C1 segment of cervical spinal cord (tissue), 14 donors: ENCODE data around the gene S1PR1.
"Not testable (repeated sequence)": the region's sequence is repeated elsewhere in the genome, so short reads cannot be mapped to it uniquely, and the experiment has no call there.

Experiments
- DNase-seq, 14 donors: peaks; one replicate each; lab custom pipeline; 2025; lab: John Stamatoyannopoulos, UW

The S1PR1 gene

DNA sequence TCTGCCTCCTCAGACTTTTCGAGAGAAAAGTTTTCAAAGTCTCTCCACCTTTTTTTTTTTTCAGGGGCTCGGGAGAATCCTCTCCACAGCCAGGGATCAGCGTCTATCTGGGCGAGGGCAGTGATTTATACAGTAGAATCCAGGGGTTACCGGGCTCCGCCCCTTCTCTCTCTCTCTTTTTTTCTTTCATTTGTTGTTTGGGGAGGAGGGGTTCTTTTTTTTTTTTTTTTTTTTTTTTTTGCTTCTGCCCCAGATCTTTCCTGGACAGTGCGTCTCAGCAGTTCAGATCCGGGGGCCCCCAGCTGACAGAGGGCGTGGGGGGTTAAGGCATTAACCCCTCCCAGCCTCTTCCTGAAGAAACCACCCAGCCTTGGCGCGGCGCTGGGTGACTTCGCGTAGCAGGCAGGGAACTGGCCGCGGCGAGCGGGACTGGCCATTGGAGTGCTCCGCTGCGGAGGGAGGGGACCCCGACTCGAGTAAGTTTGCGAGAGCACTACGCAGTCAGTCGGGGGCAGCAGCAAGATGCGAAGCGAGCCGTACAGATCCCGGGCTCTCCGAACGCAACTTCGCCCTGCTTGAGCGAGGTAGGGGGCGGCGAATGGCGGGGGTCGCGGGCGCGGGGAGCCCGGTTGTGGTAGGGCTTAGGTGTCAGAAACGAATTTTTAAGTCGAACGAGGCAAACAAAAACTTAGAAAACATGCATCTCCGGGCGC is at the start of gene S1PR1:
TSS of gene S1PR1 (plus strand) at position 504 of the 713 bp plus-strand sequence. CDS start 1,966 bp downstream, outside the sequence.
- peak in 9 of 14 donors; percentile 15 to 54 (median 37) for DNase-seq

DNA sequence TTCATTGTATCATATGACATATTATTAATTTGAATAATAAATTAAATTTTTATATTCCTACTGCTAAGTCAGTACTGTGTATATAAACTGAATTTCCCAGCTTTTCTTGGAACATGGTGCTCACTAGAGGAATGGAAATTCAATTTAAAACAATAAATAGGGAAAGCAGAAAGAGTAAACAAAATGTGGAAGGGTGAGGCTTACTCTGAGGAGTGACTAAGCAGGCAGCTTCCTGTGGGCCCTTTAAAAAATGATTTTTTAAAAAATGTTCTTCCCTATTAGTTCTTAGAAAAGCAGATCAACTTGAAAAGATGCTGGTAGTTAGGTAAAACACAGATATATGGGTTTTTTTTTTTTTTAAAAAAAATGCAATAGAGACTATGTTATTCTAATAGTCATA is 49.5 kb upstream of the S1PR1 start:
- DNase-seq, result no peak

DNA sequence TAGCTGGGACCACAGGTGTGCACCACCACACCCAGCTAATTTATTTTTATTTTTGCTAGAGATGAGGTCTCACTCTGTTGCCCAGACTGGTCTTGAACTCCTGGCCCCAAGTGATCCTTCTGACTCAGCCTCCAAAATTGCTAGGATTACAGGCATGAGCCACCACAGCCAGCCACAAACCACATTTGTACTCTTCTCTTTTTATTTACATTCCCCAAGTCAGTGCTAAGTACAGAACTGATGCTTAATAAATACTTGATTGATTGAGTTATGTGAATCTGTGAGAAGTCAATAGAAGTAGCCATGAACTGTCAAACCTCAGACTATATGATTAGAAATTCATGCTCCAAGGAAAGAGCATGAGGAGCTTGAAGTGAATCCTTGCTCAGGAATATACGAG is 48.5 kb upstream of the S1PR1 start:
- DNase-seq, result no peak

DNA sequence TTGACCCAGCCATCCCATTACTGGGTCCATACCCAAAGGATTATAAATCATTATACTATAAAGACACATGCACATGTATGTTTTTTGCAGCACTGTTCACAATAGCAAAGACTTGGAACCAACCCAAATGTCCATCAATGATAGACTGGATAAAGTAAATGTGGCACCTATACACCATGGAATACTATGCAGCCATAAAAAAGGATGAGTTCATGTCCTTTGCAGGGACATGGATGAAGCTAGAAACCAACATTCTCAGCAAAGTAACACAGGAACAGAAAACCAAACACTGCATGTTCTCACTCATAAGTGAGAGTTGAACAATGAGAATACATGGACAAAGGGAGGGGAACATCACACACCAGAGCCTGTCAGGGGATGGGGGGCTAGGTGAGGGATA is 47.9 kb upstream of the S1PR1 start:
- DNase-seq, result not testable (repeated sequence)

DNA sequence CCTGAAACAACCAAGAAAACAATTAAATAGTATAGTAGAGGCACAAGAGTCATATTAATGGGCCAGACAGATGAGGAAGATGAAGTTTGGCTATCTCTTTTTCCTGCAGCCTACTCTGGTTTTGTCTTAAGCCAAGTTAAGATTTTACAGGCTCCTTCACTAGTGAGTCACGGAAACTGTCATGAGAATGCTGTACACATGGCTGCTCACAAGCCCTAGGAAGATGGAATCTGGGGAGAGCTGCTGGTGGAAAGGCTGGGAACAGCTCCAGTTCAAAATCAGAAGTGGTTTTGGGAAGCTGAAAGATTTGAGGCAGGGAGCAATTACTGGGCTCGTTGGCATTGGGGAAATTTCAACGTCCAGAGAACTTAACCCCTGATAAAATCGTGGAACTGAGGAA is 46.4 kb upstream of the S1PR1 start:
- no peak for DNase-seq

DNA sequence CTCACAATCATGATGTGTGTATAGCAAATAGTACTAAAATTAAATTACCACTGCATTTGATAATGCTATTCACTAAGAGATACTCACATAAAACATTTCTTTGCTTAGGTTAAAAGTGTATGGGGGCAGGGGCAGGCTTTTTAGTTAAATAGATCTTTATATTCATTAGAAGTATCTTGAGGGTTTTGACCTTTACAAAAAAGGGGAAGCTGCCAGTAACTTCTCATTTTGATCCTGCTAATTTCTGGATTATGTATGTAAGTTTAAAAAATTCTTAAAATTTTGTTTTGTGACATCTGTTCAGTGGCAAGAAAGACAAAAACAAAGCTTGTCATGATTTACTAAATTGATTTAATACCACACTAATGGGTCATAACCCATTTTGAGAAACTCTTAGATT is 45.8 kb upstream of the S1PR1 start:
- DNase-seq, result no peak

DNA sequence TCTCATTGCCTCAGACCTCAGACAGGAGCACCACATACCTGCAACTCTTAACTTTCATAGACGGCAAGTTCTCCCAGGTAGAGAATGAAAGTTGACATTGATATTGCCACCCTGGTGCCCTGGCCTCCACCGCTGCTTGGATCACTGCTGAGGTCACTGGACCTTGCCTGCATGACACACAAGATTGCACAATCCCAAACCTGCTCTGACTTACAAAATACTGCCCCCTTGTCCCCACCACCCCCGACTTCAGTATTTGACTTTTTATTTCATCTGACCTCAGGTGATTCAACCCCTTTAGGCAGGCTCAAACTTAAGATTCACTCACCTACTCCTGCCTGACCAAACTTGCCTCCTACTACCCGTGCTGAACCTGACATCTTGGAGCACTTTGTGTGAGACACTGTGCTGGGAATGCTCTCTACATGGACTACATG is 43.1 kb upstream of the S1PR1 start:
- DNase-seq, result no peak

DNA sequence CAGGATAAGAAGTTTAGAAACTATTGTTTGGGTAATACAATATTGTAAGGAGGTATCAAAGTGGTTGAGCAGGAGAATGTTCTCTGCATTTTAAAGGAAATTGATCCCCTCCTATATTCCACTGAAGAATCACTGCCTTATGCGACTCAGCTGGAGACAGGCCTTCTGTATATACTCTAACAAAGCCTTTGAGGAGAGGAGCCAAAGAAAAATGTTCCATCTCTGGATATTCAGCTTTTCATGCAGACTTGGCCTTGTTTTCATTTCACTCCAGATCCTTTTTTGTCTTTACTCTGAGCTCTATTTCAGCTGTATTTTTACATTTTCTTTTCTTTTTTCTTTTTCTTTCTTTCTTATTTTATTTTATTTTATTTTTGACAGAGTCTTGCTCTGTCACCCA is 42.1 kb upstream of the S1PR1 start:
- no peak for DNase-seq

DNA sequence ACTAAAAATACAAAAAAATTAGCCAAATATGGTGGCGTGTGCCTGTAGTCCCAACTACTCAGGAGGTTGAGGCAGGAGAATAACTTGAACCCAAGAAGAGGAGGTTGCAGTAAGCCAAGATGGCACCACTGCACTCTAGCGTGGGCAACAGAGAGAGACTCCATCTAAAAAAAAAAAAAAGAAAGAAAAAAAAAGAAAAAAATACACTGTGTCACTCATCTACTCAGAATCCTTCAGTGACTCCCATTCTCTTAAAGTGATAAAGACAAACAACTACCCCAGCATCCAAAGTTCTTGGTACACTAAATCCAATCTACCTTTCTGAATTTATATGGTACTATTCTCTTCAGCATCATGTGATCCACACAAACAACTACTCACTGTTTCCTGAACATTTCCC is 40.2 kb upstream of the S1PR1 start:
- no peak for DNase-seq

DNA sequence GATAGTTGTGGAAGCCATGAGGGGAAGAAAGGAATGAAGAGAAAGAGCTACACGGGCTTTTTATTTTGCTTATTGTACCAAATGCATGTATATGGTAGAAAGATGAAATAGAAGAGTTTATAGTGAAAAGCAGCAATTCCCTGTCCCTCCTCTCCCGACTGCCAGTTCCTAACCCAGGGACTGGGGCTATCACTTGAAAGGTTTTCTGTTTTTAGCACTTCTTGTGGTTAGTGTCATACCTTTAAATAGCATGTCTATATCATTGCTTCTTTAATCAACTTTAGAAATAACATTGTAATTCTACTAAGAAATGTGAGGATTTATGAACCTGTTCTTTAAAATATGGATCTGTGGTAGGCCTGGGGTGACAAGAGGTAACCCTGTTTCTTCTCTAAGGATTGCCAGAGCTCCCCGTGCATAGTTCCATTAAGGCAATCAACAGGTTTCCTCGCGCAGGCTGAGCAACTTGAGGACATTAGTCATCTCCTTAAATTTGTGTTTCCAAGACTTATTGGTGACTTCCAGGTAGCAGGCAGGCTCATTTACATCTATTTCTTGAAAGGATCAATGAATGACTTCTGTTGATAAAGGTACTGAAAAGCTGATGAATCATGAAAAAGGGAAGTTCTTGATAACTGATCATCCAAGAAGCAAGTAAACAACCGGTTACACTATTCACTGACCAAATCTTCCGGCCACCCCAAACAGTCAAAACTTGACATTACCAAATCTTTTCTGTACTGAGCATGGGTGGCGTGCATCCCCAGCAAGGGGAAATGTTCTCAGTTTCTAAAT is 37.8 kb upstream of the S1PR1 start:
- DNase-seq, result no peak

DNA sequence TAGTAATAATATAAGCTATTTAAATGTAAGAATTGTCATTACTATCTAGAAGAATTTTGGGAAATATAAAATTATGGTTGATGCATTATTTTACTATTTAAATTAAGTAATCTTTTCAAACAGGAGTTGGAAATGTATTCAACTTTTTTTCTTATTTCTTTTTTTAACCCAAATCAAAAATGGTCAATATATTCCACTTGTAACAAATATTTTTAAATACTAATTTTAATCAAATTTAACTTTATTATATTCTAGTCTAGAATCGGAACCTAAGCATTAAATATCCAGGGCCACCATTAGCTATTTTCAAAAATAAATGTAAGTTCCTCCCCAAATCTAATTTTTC is 37.2 kb upstream of the S1PR1 start:
- DNase-seq, result no peak

DNA sequence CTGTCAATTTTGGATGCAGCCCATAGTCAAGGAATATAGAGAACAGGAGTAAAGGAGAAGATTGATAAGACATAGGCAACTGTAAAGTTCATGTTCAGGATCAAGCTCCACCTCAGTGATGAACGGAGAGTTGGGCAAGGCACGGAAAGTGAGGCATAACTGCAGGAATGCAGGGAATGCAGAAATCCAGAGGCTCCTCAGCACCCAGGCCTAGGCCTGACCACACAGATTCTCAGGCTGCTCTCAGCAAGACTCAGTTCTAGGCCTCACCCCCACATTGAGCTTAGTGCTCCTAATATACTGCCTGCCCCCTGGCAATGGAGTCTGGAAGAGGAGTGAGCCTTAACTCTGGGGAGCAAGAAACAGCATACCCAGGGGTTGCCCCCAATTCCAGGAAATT is 36.3 kb upstream of the S1PR1 start:
- no peak for DNase-seq

DNA sequence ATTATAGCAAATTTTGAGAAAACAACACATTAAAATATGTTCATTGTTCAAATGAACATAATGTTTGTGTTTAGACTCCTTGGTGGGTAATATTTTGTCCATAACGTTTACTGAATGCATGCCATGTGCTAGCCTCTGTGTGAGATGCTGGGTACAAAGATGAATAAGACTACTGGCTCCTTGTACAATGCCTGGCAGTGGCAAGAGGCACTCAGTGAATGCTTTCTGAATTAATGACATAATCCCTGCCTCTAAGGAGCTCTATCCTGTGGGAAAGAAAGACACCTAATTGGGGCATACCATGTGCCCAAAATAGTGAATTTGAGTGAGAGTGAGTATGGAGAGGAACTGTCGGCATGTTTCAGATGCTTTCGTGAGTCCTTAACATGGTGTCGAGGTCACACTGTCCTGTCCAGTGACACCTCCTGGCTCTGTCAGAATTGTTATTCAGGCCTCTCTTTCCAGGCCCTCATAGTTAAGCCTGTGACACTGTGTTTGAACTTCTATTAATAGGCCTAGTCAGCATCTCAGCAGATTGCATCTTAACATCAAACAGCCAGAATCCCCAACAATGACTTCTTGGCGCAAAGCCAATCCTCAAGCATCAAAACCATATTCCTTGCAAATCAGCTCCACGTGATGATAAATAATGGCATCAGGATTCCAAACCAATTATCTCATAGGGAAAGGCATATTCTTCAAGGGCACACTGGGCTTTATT is 32.8 kb upstream of the S1PR1 start:
- DNase-seq, result peak in 3 of 14 donors; percentile 4 to 38 (median 28)

DNA sequence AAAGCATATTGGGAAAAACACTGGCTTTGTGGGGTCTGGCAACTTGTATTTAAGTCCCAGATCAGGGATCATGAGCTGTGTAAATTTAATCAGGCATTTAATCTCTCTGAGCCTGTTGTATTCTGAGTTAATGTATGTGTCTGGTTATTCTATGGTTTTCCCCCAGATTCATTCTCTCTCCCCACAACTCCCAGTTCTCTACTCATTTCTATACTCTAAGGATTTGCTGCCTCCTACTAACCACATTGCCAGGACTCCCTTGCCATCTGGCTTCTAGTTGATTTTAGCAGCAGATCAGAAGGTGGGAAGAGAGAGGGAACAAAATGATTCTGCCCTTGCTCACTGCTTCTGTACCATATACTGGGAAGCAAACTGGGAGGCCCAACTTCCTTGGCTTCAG is 31.4 kb upstream of the S1PR1 start:
- DNase-seq, result peak in 1 of 14 donors; percentile 29

DNA sequence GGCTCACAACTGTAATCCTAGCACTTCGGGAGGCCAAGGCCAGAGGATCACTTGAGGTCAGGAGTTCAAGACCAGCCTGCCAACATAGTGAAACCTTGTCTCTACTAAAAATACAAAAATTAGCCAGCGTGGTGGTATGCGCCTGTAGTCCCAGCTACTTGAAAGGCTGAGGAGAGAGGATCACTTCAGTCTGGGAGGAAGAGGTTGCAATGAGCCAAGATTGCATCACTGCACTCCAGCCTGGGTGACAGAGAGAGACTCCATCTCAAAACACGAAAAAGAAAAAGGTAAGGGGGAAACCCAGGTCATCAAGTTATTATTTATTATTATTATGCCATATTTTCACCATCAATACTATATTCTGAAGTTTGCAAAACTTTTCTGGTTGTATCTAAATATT is 30.7 kb upstream of the S1PR1 start:
- DNase-seq, result not testable (repeated sequence)

DNA sequence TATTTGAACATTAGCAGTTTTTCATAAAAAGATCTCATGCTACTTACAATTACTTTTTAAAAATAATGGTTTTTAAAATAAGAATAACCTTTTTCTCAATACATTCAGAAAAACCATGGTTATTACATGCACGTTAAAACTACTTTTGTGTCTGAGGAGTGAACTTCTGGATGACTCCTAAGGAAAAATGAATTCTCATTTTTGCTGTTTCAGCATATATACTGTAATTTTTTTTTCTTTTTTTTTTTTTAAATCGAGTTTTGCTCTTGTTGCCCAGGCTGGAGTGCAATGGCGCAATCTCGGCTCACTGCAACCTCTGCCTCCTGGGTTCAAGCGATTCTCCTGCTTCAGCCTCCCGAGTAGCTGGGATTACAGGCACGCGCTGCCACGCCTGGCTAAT is 29.5 kb upstream of the S1PR1 start:
- DNase-seq, result not testable (repeated sequence)

DNA sequence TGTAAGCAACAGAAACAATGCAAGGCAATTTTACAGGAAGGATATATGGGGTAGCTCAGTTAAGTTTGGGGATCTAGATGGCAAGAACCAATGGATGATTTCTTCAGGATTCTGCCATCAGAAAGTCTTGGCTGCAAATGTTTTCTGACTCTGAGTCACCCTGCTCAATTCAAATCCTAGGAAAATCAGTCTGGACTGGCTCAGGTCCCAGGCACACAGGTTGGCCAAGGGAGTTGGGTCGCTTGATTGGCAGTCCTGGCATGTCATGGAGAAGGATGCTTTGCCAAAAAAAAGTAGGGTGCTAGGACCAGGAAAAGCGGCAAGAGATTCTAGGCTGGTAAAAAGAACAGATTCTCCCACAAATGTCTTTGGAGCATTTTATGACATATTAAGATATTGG is 28.9 kb upstream of the S1PR1 start:
- DNase-seq, result peak in 7 of 14 donors; percentile 6 to 55 (median 30)

DNA sequence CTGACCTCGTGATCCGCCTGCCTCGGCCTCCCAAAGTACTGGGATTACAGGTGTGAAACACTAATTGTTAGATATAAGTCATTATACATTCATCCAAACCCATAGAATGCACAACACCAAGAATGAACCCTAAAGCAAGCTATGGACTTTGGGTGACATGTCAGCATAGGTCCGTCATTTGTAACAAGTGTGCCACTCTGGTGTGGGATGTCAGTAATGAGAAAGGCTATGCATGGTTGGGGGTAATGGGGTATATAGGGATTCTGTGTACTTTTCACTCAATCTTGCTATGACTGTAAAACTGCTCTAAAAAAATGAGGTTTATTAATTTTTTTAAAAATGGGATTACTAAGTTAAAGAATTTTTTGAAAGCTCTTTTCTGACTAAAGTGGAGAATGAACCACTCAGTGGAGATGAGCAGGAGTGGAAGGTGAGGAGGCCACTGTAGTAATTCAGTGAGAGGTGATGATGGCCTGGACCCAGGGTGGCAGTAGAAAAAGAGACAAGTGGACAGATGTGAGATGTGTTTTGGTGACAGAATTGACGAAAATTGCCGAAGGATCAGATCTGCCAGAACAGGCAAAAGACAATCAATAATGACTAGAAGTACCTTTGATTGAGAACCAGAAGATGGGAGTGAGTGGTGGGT is 21.3 kb upstream of the S1PR1 start:
- no peak for DNase-seq

DNA sequence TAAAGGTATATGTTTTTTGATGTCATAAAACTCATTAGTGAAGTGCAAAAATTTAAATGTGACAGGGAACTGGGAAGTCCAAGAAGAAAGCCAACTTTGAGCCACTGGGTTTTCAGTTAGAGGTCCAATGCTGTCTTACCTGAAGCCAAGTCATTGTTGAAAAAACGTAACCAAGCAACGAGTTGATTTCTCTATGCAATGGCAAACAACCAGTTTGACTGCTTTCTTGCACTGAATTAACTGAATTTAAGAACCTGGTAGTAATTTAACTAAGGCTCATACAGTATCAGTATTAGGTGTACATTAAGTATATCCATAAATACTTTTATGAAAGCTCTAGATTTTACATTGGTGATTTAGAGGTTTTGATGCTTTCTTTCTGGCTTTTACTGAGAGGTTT is 20.2 kb upstream of the S1PR1 start:
- no peak for DNase-seq

DNA sequence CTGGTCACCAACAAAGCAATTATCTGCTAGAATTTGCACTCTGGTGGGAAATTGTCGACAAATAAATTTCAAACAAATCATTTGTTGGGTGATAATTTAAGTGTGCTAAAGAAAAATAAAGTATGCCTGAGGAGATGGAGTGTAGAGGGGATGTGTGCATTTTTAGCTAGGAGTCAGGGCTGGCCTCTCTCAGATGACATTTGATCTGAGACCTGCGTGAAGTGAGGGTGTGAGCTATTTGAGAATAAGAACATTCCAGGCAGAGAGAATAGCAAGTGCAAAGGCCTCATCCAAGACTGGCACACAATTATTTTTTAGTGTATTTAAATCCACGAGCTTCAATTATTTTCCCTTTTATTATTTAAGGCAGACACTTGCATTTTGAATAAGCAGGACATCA is 19.7 kb upstream of the S1PR1 start:
- no peak for DNase-seq

DNA sequence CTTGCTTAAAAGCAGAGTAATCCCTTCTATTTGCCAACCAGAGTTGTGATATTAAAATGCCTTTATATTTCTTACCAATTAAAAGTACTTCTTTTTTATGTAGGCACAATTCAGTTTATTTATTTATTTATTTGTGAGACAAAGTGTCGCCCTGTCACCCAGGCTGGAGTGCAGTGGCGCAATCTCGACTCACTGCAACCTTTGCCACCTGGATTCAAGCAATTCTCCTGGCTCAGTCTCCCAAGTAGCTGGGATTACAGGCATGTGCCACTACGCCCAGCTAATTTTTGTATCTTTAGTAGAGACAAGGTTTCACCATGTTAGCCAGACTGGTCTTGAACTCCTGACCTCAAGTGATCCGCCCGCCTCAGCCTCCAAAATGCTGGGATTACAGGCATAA is 17.9 kb upstream of the S1PR1 start:
- not testable (repeated sequence) for DNase-seq
